ENCODE results near the gene IQCE.
A peak's percentile ranks its signal among the peaks of the same experiment; 100 is the strongest.

Gene IQCE

GRCh38 chr7:2611922-2612321, 53.1 kb downstream of the IQCE start:
- CTCF ChIA-PET: interaction anchor here (0.6 kb wide), 1 partner anchor 937 kb away, joined by 4 read pairs; no protein-coding TSS in a partner anchor
- POLR2A ChIA-PET (ENCODE audit: low non-redundant PET): interaction anchor here (0.7 kb wide), 1 partner anchor 227 kb away, joined by 4 read pairs; no protein-coding TSS in a partner anchor
- TF ChIP-seq, protein P1, sequence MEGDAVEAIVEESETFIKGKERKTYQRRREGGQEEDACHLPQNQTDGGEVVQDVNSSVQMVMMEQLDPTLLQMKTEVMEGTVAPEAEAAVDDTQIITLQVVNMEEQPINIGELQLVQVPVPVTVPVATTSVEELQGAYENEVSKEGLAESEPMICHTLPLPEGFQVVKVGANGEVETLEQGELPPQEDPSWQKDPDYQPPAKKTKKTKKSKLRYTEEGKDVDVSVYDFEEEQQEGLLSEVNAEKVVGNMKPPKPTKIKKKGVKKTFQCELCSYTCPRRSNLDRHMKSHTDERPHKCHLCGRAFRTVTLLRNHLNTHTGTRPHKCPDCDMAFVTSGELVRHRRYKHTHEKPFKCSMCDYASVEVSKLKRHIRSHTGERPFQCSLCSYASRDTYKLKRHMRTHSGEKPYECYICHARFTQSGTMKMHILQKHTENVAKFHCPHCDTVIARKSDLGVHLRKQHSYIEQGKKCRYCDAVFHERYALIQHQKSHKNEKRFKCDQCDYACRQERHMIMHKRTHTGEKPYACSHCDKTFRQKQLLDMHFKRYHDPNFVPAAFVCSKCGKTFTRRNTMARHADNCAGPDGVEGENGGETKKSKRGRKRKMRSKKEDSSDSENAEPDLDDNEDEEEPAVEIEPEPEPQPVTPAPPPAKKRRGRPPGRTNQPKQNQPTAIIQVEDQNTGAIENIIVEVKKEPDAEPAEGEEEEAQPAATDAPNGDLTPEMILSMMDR (conservative IDR thresholded peaks at IDR 0.05; ENCODE audit: low read depth): no peak
- no peak overlapping the region for H3K27ac ChIP-seq
- no peak for DNase-seq (ENCODE audit: low spot score)

DNA sequence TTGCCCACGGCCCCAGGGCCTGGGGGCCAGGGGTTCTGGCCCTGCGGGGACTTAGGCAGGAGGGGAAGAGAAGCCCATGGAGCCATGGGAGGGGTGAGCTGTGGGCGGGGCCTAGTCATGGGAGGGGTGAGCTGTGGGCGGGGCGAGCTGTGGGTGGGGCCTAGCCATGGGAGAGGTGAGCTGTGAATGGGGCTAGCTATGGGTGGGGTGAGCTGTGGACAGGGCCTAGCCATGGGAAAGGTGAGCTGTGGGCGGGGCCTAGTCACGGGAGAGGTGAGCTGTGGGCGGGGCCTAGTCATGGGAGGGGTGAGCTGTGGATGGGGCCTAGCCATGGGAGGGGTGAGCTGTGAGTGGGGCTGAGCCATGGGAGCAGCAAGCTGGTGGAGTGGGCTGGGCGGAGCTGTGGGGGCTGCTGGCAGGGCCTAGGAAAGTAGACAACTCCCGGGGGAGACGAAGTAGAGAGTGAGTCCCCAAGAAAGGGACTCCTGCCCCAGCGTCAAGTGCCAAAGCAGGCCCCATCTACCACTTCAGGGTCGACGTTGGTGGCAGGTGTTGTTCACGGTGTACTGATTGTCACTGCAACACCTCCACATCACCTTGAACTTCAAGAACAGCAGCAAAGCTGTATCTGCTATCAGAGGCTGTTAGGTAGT, 53.8 kb downstream of the IQCE start:
- H3K27ac ChIP-seq: peak overlapping the region; percentile 8; the same call in 1 of the 2 replicates
- CTCF ChIA-PET: interaction anchor here (0.6 kb wide), 1 partner anchor 13 kb away, joined by 3 read pairs; no protein-coding TSS in a partner anchor
- POLR2A ChIA-PET (ENCODE audit: low non-redundant PET): interaction anchor here (0.6 to 0.7 kb wide), 2 partner anchors 80 to 227 kb away, joined by 3 to 4 read pairs; no protein-coding TSS in a partner anchor
- TF ChIP-seq, protein P1 (conservative IDR thresholded peaks at IDR 0.05; ENCODE audit: low read depth): no peak
- peak; percentile 30 for DNase-seq (ENCODE audit: low spot score)

GRCh38 chr7:2613098-2613930, 54.5 kb downstream of the IQCE start:
- TF ChIP-seq, protein P1 (conservative IDR thresholded peaks at IDR 0.05; ENCODE audit: low read depth): no peak
- H3K27ac ChIP-seq: peak overlapping the region; percentile 63
- no peak for DNase-seq (ENCODE audit: low spot score)
- ChIA-PET POLR2A (ENCODE audit: low non-redundant PET) (interaction anchor here (0.6 kb wide), 1 partner anchor 79 kb away, joined by 3 read pairs; no protein-coding TSS in a partner anchor), CTCF (interaction anchor here (0.6 to 0.7 kb wide), 3 partner anchors 40 to 955 kb away, joined by 3 to 5 read pairs (median 3); no protein-coding TSS in a partner anchor)

GRCh38 chr7:2613931-2614600, 55.3 kb downstream of the IQCE start:
- CTCF ChIA-PET: interaction anchor here (0.6 kb wide), 2 partner anchors 32 to 956 kb away, joined by 3 to 5 read pairs; no protein-coding TSS in a partner anchor

GRCh38 chr7:2614631-2615330, 56.0 kb downstream of the IQCE start:
- H3K27ac ChIP-seq: peak overlapping the region; percentile 63
- DNase-seq (ENCODE audit: low spot score): no peak
- ChIA-PET CTCF (interaction anchor here (0.6 kb wide), 1 partner anchor 33 kb away, joined by 3 read pairs; no protein-coding TSS in a partner anchor), POLR2A (ENCODE audit: low non-redundant PET) (interaction anchor here (0.7 kb wide), 1 partner anchor 17 kb away, joined by 3 read pairs; the partner anchor contains the start of gene TTYH3)
- TF ChIP-seq, protein P1 (conservative IDR thresholded peaks at IDR 0.05; ENCODE audit: low read depth): no peak

More at GRCh38 chr7:2613931-2614600, 55.3 kb downstream of the IQCE start:
- no peak for DNase-seq (ENCODE audit: low spot score)
- H3K27ac ChIP-seq: peak overlapping the region; percentile 63
- TF ChIP-seq, protein P1 (conservative IDR thresholded peaks at IDR 0.05; ENCODE audit: low read depth): no peak
- POLR2A ChIA-PET (ENCODE audit: low non-redundant PET): no interaction called here
